Lower leg skin (tissue), 4 donors: ENCODE results near the gene DRICH1. TPM values are rescaled to one million over a fixed set of nuclear protein-coding genes. Genes with fewer than 3 reads are reported as not detected.
A peak's percentile ranks its signal among the peaks of the same experiment; 100 is the strongest.
"Not testable (repeated sequence)": the region's sequence is repeated elsewhere in the genome, so short reads cannot be mapped to it uniquely, and the experiment has no call there.

Experiments used
- DNase-seq, 2 donors: peaks; one replicate each; pipeline ENCODE4 v3.0.0-alpha.2; 2019; ENCODE audit warnings: low spot score in 2 of 2
- H3K4me3 ChIP-seq: fragments of 200-600 bp; sonication (generic); 2 replicates; pipeline ENCODE4 v1.5.1; 2017; ENCODE audit warnings: mild to moderate bottlenecking, low read depth; ENCODE audit not compliant: poor library complexity, severe bottlenecking
- POLR2A ChIP-seq, 2 donors: fragments of 450-650 bp; IDR thresholded peaks; one replicate each; pipeline ENCODE4 v1.6.1; 2016 to 2017; ENCODE audit warnings: antibody characterized with exemption in 2 of 2, mild to moderate bottlenecking in 1 of 2, moderate library complexity in 1 of 2
- WGBS, 2 donors: methylation state at CpG; one replicate each; pipeline ENCODE4 v1.1.5; 2018; 5-methylcytosine and 5-hydroxymethylcytosine counted together
- intact Hi-C: fragments of 100-400 bp; cut with DNase I; formaldehyde crosslinking; loops from one replicate; pipeline ENCODE4 v1.15.0; 2023; ENCODE audit warnings: low total_unique reads
- total RNA-seq, 4 donors: library from RNA; depleted of rRNA; stranded (reverse); fragments of >200 nt; gene quantifications; one replicate each; pipeline ENCODE4 v1.1.0, GENCODE V29; 2016
- TF ChIP-seq, protein P1 (sequence below), 3 donors: fragments of 450-650 bp; IDR thresholded peaks; one replicate each; pipeline ENCODE4 v1.5.1; 2016; ENCODE audit warnings: antibody characterized with exemption in 3 of 3, mild to moderate bottlenecking in 3 of 3, moderate library complexity in 2 of 3

The DRICH1 gene
- total RNA-seq, 4 donors from 2014 or later, result 0.75 TPM; not detected in 3

DNA sequence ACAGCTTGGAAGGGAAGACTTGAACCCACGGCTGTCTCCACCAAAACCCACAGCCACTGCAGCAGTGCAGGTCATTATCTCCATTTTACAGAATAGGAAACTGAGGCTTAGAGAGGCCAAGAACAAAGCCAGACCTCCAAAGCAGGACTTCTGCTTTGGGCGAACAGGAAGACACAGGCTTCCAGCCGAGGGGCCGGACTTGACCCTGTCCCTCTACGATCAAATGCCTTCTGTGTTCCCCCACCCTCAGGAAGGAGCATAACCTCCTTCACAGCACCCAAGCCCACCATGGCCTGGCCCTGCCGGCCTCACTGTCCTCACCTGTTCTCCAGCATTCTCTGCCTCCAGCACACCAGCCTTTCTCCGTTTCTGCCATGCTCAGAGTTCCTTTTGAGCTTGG, 67.8 kb downstream of the DRICH1 start:
- H3K4me3 ChIP-seq, result no peak overlapping the region
- intact Hi-C loops, result no loop called here
- TF ChIP-seq, protein P1, sequence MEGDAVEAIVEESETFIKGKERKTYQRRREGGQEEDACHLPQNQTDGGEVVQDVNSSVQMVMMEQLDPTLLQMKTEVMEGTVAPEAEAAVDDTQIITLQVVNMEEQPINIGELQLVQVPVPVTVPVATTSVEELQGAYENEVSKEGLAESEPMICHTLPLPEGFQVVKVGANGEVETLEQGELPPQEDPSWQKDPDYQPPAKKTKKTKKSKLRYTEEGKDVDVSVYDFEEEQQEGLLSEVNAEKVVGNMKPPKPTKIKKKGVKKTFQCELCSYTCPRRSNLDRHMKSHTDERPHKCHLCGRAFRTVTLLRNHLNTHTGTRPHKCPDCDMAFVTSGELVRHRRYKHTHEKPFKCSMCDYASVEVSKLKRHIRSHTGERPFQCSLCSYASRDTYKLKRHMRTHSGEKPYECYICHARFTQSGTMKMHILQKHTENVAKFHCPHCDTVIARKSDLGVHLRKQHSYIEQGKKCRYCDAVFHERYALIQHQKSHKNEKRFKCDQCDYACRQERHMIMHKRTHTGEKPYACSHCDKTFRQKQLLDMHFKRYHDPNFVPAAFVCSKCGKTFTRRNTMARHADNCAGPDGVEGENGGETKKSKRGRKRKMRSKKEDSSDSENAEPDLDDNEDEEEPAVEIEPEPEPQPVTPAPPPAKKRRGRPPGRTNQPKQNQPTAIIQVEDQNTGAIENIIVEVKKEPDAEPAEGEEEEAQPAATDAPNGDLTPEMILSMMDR (IDR thresholded peaks at IDR 0.05), result no peak
- no peak for TF ChIP-seq POLR2A (IDR thresholded peaks at IDR 0.05)
- WGBS, 2 donors, result 90 to 92% methylated on average over 7 of the region's 7 CpGs
- DNase-seq, result no peak

DNA sequence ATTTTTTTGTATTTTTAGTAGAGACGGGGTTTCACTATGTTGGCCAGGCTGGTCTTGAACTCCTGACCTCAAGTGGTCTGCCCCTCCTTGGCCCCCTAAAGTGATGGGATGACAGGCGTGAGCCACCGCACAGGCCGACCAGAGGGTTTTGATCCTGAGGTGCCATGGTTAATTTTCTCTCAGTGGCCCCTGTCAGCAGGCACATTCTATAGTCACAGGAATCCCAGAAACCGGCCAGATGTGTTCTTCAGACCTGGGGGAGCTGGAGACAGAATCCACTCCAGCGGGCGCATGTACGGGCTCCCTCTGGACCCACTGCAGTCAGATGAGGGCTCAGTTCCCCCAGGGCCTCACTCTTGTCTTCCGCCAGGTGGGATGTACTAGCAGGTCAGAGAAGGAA, 69.0 kb downstream of the DRICH1 start:
- 89 to 92% methylated on average over 9 of the region's 9 CpGs for WGBS, 2 donors
- intact Hi-C loops, result no loop called here
- H3K4me3 ChIP-seq, result no peak overlapping the region
- DNase-seq, result peak in 1 of 2 donors; percentile 70
- no peak for TF ChIP-seq POLR2A (IDR thresholded peaks at IDR 0.05)
- TF ChIP-seq, protein P1 (IDR thresholded peaks at IDR 0.05), result no peak

DNA sequence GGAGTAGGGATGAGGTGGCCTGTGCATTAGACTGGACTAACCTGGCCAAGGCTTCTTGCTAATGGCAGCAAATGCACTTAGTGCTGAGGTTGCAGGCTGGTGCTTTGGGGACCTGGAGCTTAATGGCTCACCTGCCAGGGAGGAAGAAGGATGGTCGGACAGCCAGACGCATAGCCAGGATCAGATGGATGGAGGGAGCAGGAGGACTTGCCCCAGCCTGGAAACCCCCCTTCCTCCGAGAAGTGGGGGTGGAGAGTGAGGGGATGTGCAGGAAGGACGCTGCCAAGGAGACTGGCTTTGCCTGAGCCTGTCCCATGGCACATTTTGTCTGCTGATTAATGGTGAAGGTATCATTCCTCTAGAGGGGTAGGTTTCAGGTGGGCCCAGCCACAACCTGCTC, 69.9 kb downstream of the DRICH1 start:
- WGBS, 2 donors, result 61 to 76% methylated on average over 4 of the region's 4 CpGs
- TF ChIP-seq, protein P1 (IDR thresholded peaks at IDR 0.05), result no peak
- TF ChIP-seq POLR2A (IDR thresholded peaks at IDR 0.05), result no peak
- intact Hi-C loops, result no loop called here
- peak in 1 of 2 donors; percentile 66 for DNase-seq
- no peak overlapping the region for H3K4me3 ChIP-seq

DNA sequence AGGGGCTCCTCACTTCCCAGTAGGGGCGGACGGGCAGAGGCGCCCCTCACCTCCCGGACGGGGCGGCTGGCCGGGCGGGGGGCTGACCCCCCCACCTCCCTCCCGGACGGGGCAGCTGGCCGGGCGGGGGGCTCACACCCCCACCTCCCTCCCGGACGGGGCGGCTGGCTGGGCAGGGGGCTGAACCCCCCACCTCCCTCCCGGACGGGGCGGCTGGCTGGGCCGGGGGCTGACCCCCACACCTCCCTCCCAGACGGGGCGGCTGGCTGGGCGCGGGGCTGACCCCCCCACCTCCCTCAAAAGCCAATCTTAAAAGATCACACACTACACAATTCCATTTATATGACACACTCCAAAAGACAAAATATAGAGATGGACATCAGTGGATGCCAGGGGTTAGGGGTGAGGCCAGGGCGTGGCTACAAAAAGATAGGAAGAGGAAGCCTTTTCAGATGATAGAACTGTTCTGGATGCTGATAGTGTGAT, 71.1 kb downstream of the DRICH1 start:
- 80 to 97% methylated on average over 3 to 6 of the region's 24 CpGs for WGBS, 2 donors
- intact Hi-C loops, H3K4me3 ChIP-seq: not testable (repeated sequence)
- peak in 1 of 2 donors; percentile 58 for DNase-seq

DNA sequence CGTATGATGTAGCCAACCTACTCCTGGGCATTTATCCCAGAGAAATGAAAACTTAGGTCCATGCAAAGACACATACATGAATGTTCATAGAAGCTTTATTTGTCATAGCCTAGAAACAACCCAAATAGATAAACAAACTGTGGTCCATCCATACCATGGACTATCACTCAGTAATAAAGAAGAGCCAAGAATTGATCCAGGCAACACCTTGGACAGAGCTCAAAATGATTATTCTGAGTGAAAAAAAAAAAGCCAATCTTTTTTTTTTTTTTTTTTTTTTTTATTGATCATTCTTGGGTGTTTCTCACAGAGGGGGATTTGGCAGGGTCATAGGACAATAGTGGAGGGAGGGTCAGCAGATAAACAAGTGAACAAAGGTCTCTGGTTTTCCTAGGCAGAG, 71.9 kb downstream of the DRICH1 start:
- intact Hi-C loops, DNase-seq, H3K4me3 ChIP-seq: not testable (repeated sequence)
- 22% methylated on average over 1 of the region's 1 CpG for WGBS, 2 donors

Other genes with a start within 250 kb of the DRICH1 start
- gene IGLL1, start 52.0 kb downstream of the DRICH1 start, total RNA-seq, result not detected
- gene RGL4, start 58.7 kb upstream of the DRICH1 start, total RNA-seq, result under 1 TPM in 1 of 4 donors, not detected in 3; 0.39 TPM
- gene ZNF70, start 118.8 kb upstream of the DRICH1 start, total RNA-seq, result 1 to 10 TPM in 3 of 4 donors, under 1 TPM in 1; 0.63 to 3.2 (median 2.0) TPM
- not detected for gene VPREB3, start 122.1 kb upstream of the DRICH1 start, total RNA-seq
- not detected for gene C22orf15, start 130.7 kb upstream of the DRICH1 start, total RNA-seq
- 10 to 100 TPM in 2 of 4 donors, 1 to 10 TPM in 2; 3.8 to 28.3 (median 11.4) TPM for gene CHCHD10, start 135.7 kb upstream of the DRICH1 start, total RNA-seq
- 1 to 10 TPM in 3 of 4 donors, under 1 TPM in 1; 0.51 to 2.7 (median 1.9) TPM for gene MMP11, start 140.5 kb upstream of the DRICH1 start, total RNA-seq
- gene SMARCB1, start 154.6 kb upstream of the DRICH1 start, total RNA-seq, result 10 to 100 TPM; 52.2 to 61.6 (median 55.2) TPM
- gene DERL3, start 206.7 kb upstream of the DRICH1 start, total RNA-seq, result under 1 TPM; 0.21 to 0.49 (median 0.33) TPM
- 10 to 100 TPM in 1 of 4 donors, 1 to 10 TPM in 3; 5.0 to 11.1 (median 8.6) TPM for gene SLC2A11, start 225.6 kb upstream of the DRICH1 start, total RNA-seq